Muscle layer of colon (tissue), 2 donors: Measurements from ENCODE around the gene EHBP1.

Experiments used
- H3K27ac ChIP-seq: one replicate; pipeline ENCODE4 v1.7.0; 2013; ENCODE audit warnings: low read depth, mild to moderate bottlenecking, low read length, moderate library complexity
- H3K27me3 ChIP-seq, 2 donors: one replicate each; pipeline ENCODE4 v1.7.0; 2013; ENCODE audit warnings: low read length in 2 of 2, mild to moderate bottlenecking in 2 of 2; ENCODE audit not compliant: insufficient read depth in 2 of 2, control insufficient read depth in 1 of 2
- H3K36me3 ChIP-seq: one replicate; pipeline ENCODE4 v1.7.0; 2013; ENCODE audit warnings: mild to moderate bottlenecking, low read length; ENCODE audit not compliant: insufficient read depth
- H3K4me1 ChIP-seq: one replicate; pipeline ENCODE4 v1.7.0; 2013; ENCODE audit warnings: mild to moderate bottlenecking, low read length; ENCODE audit not compliant: insufficient read depth
- H3K4me3 ChIP-seq, 2 donors: one replicate each; pipeline ENCODE4 v1.7.0; 2013; ENCODE audit warnings: low read length in 2 of 2, low read depth in 1 of 2, mild to moderate bottlenecking in 1 of 2, moderate library complexity in 1 of 2
- H3K9ac ChIP-seq: one replicate; pipeline ENCODE4 v1.7.0; 2013; ENCODE audit warnings: low read length
- H3K9me3 ChIP-seq: one replicate; pipeline ENCODE4 v1.7.0; 2013; ENCODE audit warnings: mild to moderate bottlenecking, low read length
- donor health status: abdominal sarcoma.
- donor health status: Adenocarcinoma of cecum.

The EHBP1 gene

GRCh38 chr2:62789918-62790317 lies 84.4 kb downstream of the EHBP1 start:
- no peak overlapping the region for H3K27ac ChIP-seq
- H3K4me3 ChIP-seq, result no peak overlapping the region
- H3K9ac ChIP-seq, result no peak overlapping the region
- no peaks in the 10 kb centered on the region for H3K27me3 ChIP-seq
- no peaks in the 10 kb centered on the region for H3K9me3 ChIP-seq
- H3K4me1 ChIP-seq, result peaks cover 30% of the 10 kb centered on the region
- no peaks in the 10 kb centered on the region for H3K36me3 ChIP-seq

- Histone ChIP-seq H3K4me1 (peaks cover 41% of the 10 kb centered on the region), H3K9me3 (no peaks in the 10 kb centered on the region), H3K27me3 (no peaks in the 10 kb centered on the region), H3K4me3 (no peak overlapping the region), H3K27ac (no peak overlapping the region), H3K9ac (no peak overlapping the region), H3K36me3 (no peaks in the 10 kb centered on the region)
Measured at GRCh38 chr2:62792408-62792807, 86.9 kb downstream of the EHBP1 start.

- Histone ChIP-seq H3K27me3 (no peaks in the 10 kb centered on the region), H3K9me3 (no peaks in the 10 kb centered on the region), H3K4me3 (no peak overlapping the region), H3K27ac (no peak overlapping the region), H3K4me1 (peaks cover 41% of the 10 kb centered on the region), H3K9ac (no peak overlapping the region), H3K36me3 (no peaks in the 10 kb centered on the region)
Measured at GRCh38 chr2:62793213-62793612, 87.7 kb downstream of the EHBP1 start.

GRCh38 chr2:62794791-62795190 lies 89.3 kb downstream of the EHBP1 start:
- Histone ChIP-seq H3K27me3 (no peaks in the 10 kb centered on the region), H3K9ac (no peak overlapping the region), H3K4me1 (peaks cover 30% of the 10 kb centered on the region), H3K9me3 (no peaks in the 10 kb centered on the region), H3K27ac (no peak overlapping the region), H3K36me3 (no peaks in the 10 kb centered on the region), H3K4me3 (no peak overlapping the region)

GRCh38 chr2:62795341-62795740 lies 89.8 kb downstream of the EHBP1 start:
- Histone ChIP-seq H3K9me3 (no peaks in the 10 kb centered on the region), H3K27me3 (no peaks in the 10 kb centered on the region), H3K4me1 (peaks cover 30% of the 10 kb centered on the region), H3K36me3 (no peaks in the 10 kb centered on the region), H3K27ac (no peak overlapping the region), H3K4me3 (no peak overlapping the region), H3K9ac (no peak overlapping the region)

GRCh38 chr2:62797107-62797506 lies 91.6 kb downstream of the EHBP1 start:
- Histone ChIP-seq H3K9ac (no peak overlapping the region), H3K4me1 (peaks cover 31% of the 10 kb centered on the region), H3K4me3 (no peak overlapping the region), H3K27ac (no peak overlapping the region), H3K36me3 (no peaks in the 10 kb centered on the region), H3K9me3 (no peaks in the 10 kb centered on the region), H3K27me3 (no peaks in the 10 kb centered on the region)

- H3K27me3 ChIP-seq, result no peaks in the 10 kb centered on the region
- no peaks in the 10 kb centered on the region for H3K36me3 ChIP-seq
- peaks cover 17% of the 10 kb centered on the region for H3K4me1 ChIP-seq
- no peak overlapping the region for H3K9ac ChIP-seq
- H3K4me3 ChIP-seq, result no peak overlapping the region
- H3K27ac ChIP-seq, result no peak overlapping the region
- H3K9me3 ChIP-seq, result no peaks in the 10 kb centered on the region
Measured at GRCh38 chr2:62800618-62801017, 95.1 kb downstream of the EHBP1 start.

- H3K36me3 ChIP-seq, result no peaks in the 10 kb centered on the region
- H3K9me3 ChIP-seq, result no peaks in the 10 kb centered on the region
- peaks cover 12% of the 10 kb centered on the region for H3K4me1 ChIP-seq
- H3K27ac ChIP-seq, result no peak overlapping the region
- H3K4me3 ChIP-seq, result no peak overlapping the region
- no peak overlapping the region for H3K9ac ChIP-seq
- no peaks in the 10 kb centered on the region for H3K27me3 ChIP-seq
Measured at GRCh38 chr2:62801110-62801509, 95.6 kb downstream of the EHBP1 start.

GRCh38 chr2:62801814-62802523 lies 96.5 kb downstream of the EHBP1 start:
- Histone ChIP-seq H3K4me3 (no peak overlapping the region), H3K4me1 (peaks cover 10% of the 10 kb centered on the region), H3K9me3 (no peaks in the 10 kb centered on the region), H3K27ac (no peak overlapping the region), H3K36me3 (no peaks in the 10 kb centered on the region), H3K27me3 (no peaks in the 10 kb centered on the region), H3K9ac (no peak overlapping the region)

GRCh38 chr2:62803961-62804360 lies 98.4 kb downstream of the EHBP1 start:
- no peak overlapping the region for H3K9ac ChIP-seq
- no peak overlapping the region for H3K27ac ChIP-seq

GRCh38 chr2:62806231-62806630 lies 100.7 kb downstream of the EHBP1 start:
- Histone ChIP-seq H3K9me3 (no peaks in the 10 kb centered on the region), H3K36me3 (peaks cover 3% of the 10 kb centered on the region), H3K9ac (no peak overlapping the region), H3K27ac (no peak overlapping the region), H3K4me3 (no peak overlapping the region), H3K4me1 (peaks cover 5% of the 10 kb centered on the region), H3K27me3 (no peaks in the 10 kb centered on the region)

More at GRCh38 chr2:62803961-62804360, 98.4 kb downstream of the EHBP1 start:
- no peak overlapping the region for H3K4me3 ChIP-seq
- H3K27me3 ChIP-seq, result no peaks in the 10 kb centered on the region
- peaks cover 3% of the 10 kb centered on the region for H3K36me3 ChIP-seq
- peaks cover 10% of the 10 kb centered on the region for H3K4me1 ChIP-seq
- H3K9me3 ChIP-seq, result no peaks in the 10 kb centered on the region

- Histone ChIP-seq H3K27ac (no peak overlapping the region), H3K36me3 (peaks cover 3% of the 10 kb centered on the region), H3K27me3 (no peaks in the 10 kb centered on the region), H3K9ac (no peak overlapping the region), H3K9me3 (no peaks in the 10 kb centered on the region), H3K4me3 (no peak overlapping the region), H3K4me1 (peaks cover 7% of the 10 kb centered on the region)
Measured at GRCh38 chr2:62808554-62808953, 103.0 kb downstream of the EHBP1 start.
